SK-N-SH (cell line): ENCODE results near the gene ENOPH1.

Experiments used
- CTCF ChIP-seq: fragments of 200-600 bp; sonication (generic); IDR thresholded peaks from 2 replicates; pipeline ENCODE4 v1.6.1; 2017; ENCODE audit warnings: antibody characterized with exemption, mild to moderate bottlenecking, moderate library complexity
- EP300 ChIP-seq, 2 experiments: IDR thresholded peaks; 2 replicates each; pipeline versions ENCODE4 v1.4.0 to v1.6.1; 2012; ENCODE audit warnings: borderline replicate concordance in 1 of 2, low read depth in 1 of 2, low read length in 1 of 2
- GABPA ChIP-seq: IDR thresholded peaks from 2 replicates; pipeline ENCODE4 v1.4.0; 2012; ENCODE audit warnings: low read depth, mild to moderate bottlenecking
- MAX ChIP-seq: IDR thresholded peaks from 2 replicates; pipeline ENCODE4 v1.4.0; 2012; ENCODE audit warnings: low read depth
- MXI1 ChIP-seq: IDR thresholded peaks from 2 replicates; pipeline ENCODE4 v1.6.1; 2012; ENCODE audit warnings: mild to moderate bottlenecking, low read depth, low read length, improper control_type of control experiment
- NFIC ChIP-seq: IDR thresholded peaks from 2 replicates; pipeline ENCODE4 v1.4.0; 2012; ENCODE audit warnings: borderline replicate concordance
- NRF1 ChIP-seq: IDR thresholded peaks from 2 replicates; pipeline ENCODE4 v1.6.1; 2012; ENCODE audit warnings: low read depth, mild to moderate bottlenecking, low read length
- POLR2AphosphoS5 ChIP-seq: IDR thresholded peaks from 2 replicates; pipeline ENCODE4 v1.6.1; 2012; ENCODE audit warnings: low read depth, low read length
- RAD21 ChIP-seq: IDR thresholded peaks from 2 replicates; pipeline ENCODE4 v1.6.1; 2012; ENCODE audit warnings: mild to moderate bottlenecking, low read length
- RCOR1 ChIP-seq: fragments of 150-350 bp; IDR thresholded peaks from 2 replicates; pipeline ENCODE4 v1.6.1; 2017; ENCODE audit warnings: antibody characterized with exemption, low read length
- USF2 ChIP-seq: fragments of 150-350 bp; IDR thresholded peaks from 2 replicates; pipeline ENCODE4 v1.6.1; 2017; ENCODE audit warnings: antibody characterized with exemption, low read length, low read depth, borderline replicate concordance
- YY1 ChIP-seq: IDR thresholded peaks from 2 replicates; pipeline ENCODE4 v1.4.0; 2012; ENCODE audit warnings: low read depth, mild to moderate bottlenecking

- TF ChIP-seq CTCF (no peak), NFIC (no peak), USF2 (no peak), POLR2AphosphoS5 (no peak), GABPA (no peak), EP300 (IDR thresholded peaks at IDR 0.05; ENCODE audit: borderline replicate concordance in 1 of 2, low read depth in 1 of 2, low read length in 1 of 2) (no peak), MAX (no peak), RAD21 (no peak), YY1 (no peak), RCOR1 (no peak), NRF1 (no peak), MXI1 (no peak)
Observed at GRCh38 chr4:82500435-82501153, 70.2 kb downstream of the ENOPH1 start.
